Heart left ventricle (tissue), 13 donors: Measurements from ENCODE around the gene ANXA2R.

Source experiments
- CTCF ChIP-seq, 12 donors: fragments of 200-600 bp; sonication (generic) in 4 of 12; IDR thresholded peaks; one replicate each; pipeline versions ENCODE4 v1.5.0 to v1.8.0; 2018 to 2022; ENCODE audit warnings: antibody characterized with exemption in 12 of 12, mild to moderate bottlenecking in 5 of 12
- POLR2A ChIP-seq, 2 donors: fragments of 450-650 bp; IDR thresholded peaks; one replicate each; pipeline ENCODE4 v1.6.1; 2017; ENCODE audit warnings: antibody characterized with exemption in 2 of 2, mild to moderate bottlenecking in 2 of 2, moderate library complexity in 2 of 2
- donor health status: ischemic (EF 13 %, LVEDD 7.1; RV severe dilation, severe dysfunction).
- donor health status: DM: no; HTN: yes; CAD: no.
- donor health status: DM: no; HTN: no; CAD: no.
- donor health status: ischemic (EF 25% LVEDD 6.9; RV normal size, moderate dysfunction).
- donor health status: ischemic (EF 25% LVEDD 5.7; RV mildly dilated, moderate dysfunction).
- donor health status: ischemic (EF 35%, LVEDD 5.7; RV mildly dilated, moderate dysfunction).
- donor health status: nonischemic (EF 11% LVEDD 7.7; RV severe dilation, severe dysfunction).
- donor health status: DM: yes; HTN: yes; CAD: no.
- donor health status: PGD.
- donor health status: ischemic (EF 29% LVEDD 5.4; RV normal size, mild dysfunction).
- donor health status: nonischemic (EF 23%, LVEDD 6.1; RV moderate dilation, normal function).

DNA sequence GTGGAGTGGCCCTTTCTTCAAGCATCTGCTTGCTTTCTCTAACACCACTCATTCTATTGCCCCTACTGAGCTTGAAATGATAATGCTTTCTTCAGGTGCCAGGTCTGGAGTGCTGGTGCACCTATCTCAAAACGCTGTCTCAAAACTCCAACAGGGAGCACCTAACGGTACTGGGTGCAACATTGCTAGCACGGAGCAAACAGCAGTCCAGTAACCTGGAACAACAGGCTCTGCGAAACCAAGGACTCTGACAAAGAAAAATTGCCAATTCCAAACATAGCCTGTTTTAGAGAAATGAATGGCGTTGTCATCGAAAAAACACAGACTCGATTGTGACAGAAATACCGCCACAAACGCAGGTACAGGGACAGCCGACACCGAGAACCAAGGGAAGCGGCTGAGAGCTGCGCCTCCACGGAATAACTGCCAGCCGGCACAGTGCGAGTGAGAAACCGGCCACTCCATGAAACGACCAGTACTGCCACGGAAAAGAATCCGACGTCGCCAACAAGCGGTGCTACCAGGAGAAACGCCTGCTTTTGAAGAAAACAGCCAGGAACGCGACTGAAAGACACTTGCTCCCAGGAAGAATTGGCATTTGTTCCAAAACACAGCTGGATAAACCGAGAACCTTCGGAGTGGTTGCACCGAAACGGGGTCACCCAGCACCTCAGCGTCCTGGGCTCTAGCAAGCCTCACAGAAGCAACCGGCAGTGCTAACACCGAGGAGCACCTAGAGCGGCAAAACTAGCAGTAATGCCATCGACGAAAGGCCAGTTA, 3.1 kb downstream of the ANXA2R start:
- TF ChIP-seq CTCF (IDR thresholded peaks at IDR 0.05) (no peak), POLR2A (IDR thresholded peaks at IDR 0.05) (no peak)
